Medulla oblongata (tissue), 1 donor: ENCODE data around the gene IL37.

Experiments used
- DNase-seq: peaks from one replicate; pipeline ENCODE4 v3.0.0-alpha.2; 2015; ENCODE audit errors: extremely low spot score

The IL37 gene

DNA sequence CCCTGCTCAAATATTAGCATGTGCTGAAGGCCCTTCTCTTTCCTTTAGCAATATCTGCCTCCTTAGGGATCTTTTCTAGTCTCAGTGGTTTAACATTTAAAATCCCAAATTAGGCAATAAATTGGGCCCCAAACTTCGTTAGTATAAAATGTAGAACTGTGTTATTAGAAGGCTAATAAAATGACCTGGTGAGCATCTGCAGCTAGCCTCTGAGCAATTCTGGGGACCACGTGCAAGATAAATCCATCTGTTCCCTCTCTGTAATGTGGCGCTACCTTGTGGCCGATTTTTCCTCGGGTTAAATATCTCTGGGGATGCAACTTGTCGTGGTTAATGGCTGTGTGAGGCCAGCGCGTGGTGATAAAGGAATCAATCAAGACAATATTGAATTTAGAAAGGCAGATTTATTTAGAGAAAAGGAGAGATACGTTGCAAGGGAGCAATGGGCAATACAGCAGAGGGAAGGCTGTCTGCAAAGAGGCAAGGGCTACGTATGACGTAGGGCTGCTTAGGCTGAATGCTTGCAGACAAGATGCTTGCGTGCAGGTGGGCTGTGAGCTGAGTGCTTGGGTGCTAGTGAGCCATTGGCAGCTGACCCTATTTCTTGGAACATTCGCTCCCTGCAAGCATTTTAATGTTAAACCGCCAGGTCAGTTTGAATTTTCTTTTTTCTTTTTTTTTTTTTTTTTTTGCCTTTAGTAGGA, 48.3 kb downstream of the IL37 start:
- no peak for DNase-seq

DNA sequence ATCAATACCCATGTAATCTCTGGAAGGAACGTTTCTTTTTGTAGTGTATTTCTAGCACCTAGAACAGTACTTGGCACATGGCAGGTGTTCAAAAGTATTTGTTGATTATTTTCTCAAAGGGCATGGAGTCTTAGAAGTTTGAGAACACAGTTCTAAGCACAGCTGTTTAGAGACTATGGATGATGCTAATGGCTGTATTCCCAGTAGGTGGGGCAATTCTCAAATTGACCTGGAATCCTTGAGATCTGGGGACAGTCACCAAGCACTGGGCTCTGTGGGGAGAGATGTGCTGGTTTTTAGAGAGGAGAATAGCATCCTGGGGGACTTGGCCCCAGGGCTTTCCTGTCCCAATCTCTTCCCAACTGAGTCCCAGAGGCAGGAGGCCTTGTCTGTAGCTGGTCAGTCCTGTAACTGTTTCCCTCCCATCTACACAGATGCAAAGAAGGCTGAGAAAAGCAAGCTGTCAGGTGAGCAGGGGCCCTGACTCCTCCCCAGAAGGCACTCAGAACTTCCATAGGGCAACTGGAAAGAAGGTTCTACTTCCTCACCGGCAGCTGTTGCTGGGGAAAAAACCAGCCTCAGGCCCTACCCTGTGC, 49.4 kb downstream of the IL37 start:
- no peak for DNase-seq

DNA sequence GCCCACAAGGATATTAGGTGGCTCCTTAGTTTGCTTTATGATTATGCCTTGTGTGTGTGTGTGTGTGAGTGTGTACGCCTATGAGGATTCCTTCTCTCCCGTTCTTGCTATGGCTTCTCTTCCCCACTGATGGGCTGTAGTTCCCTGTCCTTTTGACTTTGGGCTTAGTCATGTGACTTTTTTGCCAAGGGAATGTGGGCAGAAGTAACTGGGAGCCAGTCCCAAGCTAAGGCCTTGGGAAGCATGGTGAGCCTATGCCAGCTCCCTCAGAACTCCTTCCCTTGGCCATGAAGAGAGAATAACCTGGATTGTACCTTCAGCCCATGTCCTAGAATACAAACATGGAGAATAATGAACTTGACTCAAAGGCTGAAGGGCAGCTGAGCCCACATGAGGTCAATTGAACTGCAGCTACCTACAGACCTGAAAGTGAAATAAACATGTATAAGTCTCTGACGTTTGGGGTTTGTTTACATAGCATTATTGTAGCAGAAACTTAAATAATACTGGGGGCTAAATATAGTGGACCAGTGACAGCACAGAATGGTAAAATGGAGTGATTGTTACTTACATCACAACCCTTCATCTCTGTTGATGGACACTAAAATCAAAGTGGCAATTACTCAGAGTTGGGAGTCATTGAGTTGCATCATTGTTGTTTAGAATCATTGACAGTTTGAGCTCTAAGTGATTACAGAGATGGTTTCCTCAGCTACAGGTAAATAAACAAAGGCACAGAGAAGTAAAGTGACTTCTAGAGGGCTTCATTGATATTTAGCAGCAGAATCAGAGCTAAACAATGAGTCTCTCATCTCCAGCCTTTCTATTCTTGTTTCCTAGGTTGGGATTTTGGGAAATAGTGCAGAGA, 51.6 kb downstream of the IL37 start:
- no peak for DNase-seq

DNA sequence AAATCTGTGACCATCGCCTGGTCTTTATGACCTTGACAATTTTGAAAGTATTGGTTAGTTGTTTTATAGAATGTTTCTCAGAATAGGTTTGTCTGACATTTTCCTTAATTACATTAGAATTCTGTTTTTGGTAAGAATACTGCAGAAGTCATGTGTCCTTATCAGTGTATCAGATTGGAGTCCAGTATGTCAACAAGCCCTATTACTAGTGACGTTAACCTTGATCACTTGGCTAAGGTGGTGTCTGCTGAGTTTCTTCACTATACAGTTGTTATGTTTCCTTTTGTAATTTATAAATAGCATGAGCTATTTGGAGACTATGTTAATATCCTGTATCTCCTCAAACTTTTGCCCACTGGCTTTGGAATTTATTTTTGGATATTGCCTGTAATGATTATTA, 56.1 kb downstream of the IL37 start:
- no peak for DNase-seq
